HuH-7 (cell line): Measurements from ENCODE around the gene ANTXR1.

Experiments used
- DNase-seq: peaks from one replicate; pipeline ENCODE4 v3.0.0; 2011; ENCODE audit warnings: low spot score

ANTXR1 gene

DNA sequence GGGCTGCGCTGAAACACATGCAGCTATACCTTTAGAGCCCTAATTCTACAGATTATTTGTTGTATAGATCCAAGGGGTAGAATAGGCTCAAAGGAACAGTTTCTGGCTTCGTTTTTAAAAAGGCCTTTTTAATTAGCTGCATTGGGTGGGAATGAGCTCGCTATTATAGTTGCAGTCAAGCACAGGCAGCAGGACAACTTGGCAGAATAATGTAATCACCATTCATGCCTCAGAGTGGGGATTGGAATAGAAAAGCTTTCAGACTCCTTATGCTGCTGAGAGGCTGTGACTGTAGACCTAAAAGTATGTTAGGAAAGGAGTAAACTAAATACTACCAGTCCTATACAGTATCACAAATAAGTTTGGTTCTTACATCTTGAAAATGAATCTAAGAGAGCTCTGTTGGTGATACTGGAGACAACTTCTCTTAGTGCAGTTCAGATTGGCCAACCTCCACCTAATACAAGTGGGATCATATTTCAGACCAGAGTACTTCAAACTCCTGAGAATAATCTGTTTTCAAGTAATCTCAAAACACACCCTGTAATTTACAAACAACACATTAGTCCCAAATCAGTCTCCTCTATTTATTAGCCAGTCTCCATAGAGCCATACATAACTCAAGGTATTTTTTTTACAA lies 121.4 kb downstream of the ANTXR1 start:
- no peak for DNase-seq

GRCh38 chr2:69138247-69138772 lies 125.3 kb downstream of the ANTXR1 start:
- no peak for DNase-seq

GRCh38 chr2:69138793-69139459 lies 125.9 kb downstream of the ANTXR1 start:
- no peak for DNase-seq

- no peak for DNase-seq
Observed at GRCh38 chr2:69139778-69140670, 127.0 kb downstream of the ANTXR1 start.

- no peak for DNase-seq
Observed at GRCh38 chr2:69141061-69141460, 128.1 kb downstream of the ANTXR1 start.

GRCh38 chr2:69143748-69144360 lies 130.9 kb downstream of the ANTXR1 start:
- DNase-seq, result no peak

GRCh38 chr2:69145204-69145603 lies 132.2 kb downstream of the ANTXR1 start:
- no peak for DNase-seq

- no peak for DNase-seq
Observed at GRCh38 chr2:69147841-69148533, 135.0 kb downstream of the ANTXR1 start.

GRCh38 chr2:69149631-69150215 lies 136.7 kb downstream of the ANTXR1 start:
- no peak for DNase-seq

DNA sequence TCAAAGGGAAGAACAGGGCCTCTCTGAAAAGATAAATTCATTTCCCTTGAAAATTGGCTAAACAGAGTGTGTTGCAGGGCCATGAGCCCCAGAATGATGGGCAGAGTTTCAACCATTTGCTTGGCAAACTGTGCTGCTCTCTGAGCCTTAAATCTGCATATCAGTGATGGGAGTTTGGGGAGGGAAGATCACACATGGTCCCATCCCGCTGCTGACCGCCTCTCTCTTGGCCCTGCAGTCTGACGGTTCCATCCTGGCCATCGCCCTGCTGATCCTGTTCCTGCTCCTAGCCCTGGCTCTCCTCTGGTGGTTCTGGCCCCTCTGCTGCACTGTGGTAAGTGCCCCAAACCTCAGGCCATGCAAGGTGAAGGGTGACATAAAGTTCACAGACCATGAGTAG lies 139.0 kb downstream of the ANTXR1 start:
- no peak for DNase-seq

DNA sequence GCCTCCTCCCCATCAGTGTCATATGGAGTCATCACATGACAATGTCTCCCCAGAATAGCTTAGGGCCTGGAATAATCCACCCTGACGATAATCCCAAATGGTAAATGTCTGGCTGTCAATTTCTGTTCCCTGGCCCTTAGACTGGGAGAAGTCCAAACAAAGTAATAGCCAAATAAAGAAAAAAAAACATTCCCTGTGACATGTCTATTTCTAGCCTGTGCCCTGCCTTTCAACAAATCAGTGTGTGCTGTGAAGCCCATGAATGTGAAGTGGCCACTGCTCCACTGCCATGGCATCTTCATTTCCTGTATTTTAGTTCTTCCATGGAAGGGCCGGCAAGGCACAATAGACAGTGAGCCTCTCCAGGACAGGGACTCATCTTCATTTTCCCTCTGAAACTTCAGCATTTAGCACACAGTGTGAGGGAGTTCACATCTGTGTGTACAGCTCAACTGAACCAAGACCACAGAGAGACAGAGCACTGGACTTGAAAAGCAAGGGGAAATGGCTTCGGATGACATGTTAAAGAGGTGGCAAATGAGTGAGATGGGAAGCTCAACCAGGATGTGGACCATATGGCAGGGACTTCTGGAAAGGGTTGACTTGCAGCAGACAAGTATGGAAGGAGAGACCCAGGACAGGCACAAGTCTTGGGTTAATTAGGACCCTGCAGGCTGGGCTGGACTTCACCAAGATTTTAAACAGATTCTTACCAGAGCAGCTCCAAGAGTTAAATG lies 140.0 kb downstream of the ANTXR1 start:
- DNase-seq, result no peak

DNA sequence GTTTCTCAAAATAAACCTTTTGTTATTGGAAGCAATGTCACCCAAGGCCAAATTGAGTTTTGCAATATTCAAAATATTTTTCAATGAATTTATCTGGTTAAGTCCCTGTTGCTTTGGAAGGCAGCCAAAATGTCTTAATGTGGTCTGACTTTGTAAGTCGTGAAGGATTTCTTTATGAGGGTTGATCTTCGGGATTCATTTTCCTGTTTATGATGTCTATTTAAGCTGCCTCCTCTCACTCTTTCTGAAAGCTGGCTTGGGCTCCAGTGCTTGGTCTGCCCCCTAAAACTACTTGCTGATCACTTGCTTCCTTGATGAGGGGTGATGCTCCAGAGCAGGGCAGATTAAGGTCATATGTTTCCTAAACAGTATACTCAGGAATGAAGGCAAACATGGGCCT lies 141.1 kb downstream of the ANTXR1 start:
- DNase-seq, result no peak

DNA sequence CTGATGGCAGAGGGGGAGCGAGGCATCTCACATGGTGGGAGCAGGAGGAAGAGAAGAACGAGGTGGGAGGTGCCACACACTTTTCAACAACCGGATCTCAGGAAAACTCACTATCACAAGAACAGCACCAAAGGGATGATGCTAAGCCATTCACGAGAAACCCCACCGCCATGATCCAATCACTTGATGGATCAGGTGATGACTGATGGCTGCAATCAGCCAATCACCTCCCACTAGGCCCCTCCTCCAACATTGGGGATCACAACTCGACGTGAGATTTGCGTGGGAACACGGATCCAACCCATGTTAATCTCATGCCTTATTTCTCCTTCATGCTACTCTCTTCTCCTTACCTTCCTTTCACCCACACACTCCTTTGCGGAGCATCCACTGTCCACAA lies 143.6 kb downstream of the ANTXR1 start:
- no peak for DNase-seq

DNA sequence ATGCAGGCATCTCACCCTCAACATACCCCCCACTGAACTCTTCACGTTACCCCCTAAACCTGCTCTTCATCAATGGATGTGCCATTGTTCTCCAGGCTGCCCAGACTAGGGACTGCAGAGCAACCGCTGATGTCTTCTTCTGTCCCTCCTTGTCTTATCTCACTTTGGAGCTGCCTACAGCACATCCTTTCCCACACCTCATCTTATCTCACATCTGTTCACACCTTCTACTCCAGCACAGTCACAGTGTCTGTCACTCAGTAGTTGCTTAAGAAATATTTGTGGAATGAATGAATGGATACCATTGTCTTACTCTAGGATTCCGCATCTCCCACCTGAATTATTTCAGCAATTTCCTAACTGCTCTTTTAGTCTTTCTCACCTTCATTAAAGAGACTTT lies 144.5 kb downstream of the ANTXR1 start:
- no peak for DNase-seq

GRCh38 chr2:69159986-69160385 lies 147.0 kb downstream of the ANTXR1 start:
- DNase-seq, result peak; percentile 21

DNA sequence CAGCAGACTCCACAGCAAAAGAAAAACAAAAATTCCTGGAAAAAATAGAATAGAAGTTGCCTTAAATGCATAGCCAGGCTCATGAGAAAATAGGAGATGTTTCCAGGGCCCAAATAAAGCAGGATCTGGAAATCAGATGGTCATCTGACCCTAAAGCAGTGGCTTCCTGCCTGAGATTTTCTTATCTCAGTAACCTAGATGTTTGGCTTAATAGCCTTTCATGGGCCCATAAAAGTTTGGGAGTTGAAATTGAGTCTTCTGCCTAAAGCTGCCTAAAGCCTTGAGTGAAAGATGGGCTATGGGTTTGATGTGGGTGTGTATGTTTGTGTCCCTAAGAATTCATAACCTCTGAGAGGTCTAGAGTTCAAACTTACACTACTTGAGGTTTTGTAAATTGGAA lies 149.1 kb downstream of the ANTXR1 start:
- DNase-seq, result no peak

GRCh38 chr2:69163109-69163508 lies 150.1 kb downstream of the ANTXR1 start:
- DNase-seq, result no peak

GRCh38 chr2:69163556-69163955 lies 150.6 kb downstream of the ANTXR1 start:
- DNase-seq, result no peak

- no peak for DNase-seq
Observed at GRCh38 chr2:69164061-69164778, 151.2 kb downstream of the ANTXR1 start.
